ENCODE results near the gene AHSG. TPM values are rescaled to one million over a fixed set of nuclear protein-coding genes. Genes with fewer than 3 reads are reported as not detected.

AHSG gene
- total RNA-seq, 1 donor from 2014 or later = not detected

DNA sequence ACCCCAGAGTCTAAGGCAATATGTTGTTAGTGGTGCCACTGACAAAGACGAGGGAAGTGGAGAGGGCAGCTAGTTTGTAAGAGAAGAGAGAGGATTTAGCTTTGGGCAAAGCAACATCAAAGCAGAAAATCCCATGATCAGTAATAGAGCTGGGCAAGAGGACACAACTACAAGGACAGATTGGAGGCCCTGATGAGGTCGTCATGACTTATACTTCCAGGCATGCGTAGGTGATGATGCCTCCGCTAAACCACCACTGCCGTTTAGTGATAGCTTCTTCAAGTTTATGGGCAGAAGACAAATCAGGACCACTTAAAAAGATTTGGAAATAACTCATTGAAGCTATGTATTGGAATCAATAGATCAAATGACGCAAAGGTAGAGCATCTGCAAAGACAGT is 55.6 kb downstream of the AHSG start:
- Histone ChIP-seq H3K9me3 (ENCODE audit: insufficient read depth, low read depth, low read length) (no peaks in the 10 kb centered on the region), H3K4me2 (ENCODE audit: low read length) (no peak overlapping the region), H3K4me1 (ENCODE audit: insufficient read depth, low read length) (no peaks in the 10 kb centered on the region), H2AFZ (ENCODE audit: low read depth, low read length) (no peak overlapping the region), H3K36me3 (ENCODE audit: insufficient read depth, low read length) (no peaks in the 10 kb centered on the region), H3K27ac (ENCODE audit: low read depth, low read length) (no peak overlapping the region), H3K9ac (ENCODE audit: low read length) (no peak overlapping the region), H3K27me3 (ENCODE audit: insufficient read depth, low read length) (peaks cover 13% of the 10 kb centered on the region), H4K20me1 (ENCODE audit: insufficient read depth, low read length) (no peaks in the 10 kb centered on the region), H3K4me3 (ENCODE audit: insufficient read depth, low read depth, low read length) (no peak overlapping the region), H3K79me2 (ENCODE audit: insufficient read depth, low read length) (no peaks in the 10 kb centered on the region)
- Mint-ChIP-seq H3K27me3 (ENCODE audit: low read depth, unreplicated experiment) (peaks cover 9% of the 10 kb centered on the region), H3K27ac (ENCODE audit: unreplicated experiment) (no peak overlapping the region), H3K9me3 (ENCODE audit: unreplicated experiment) (no peaks in the 10 kb centered on the region), H3K36me3 (ENCODE audit: low read depth, unreplicated experiment) (no peaks in the 10 kb centered on the region), H3K4me1 (ENCODE audit: low read depth, unreplicated experiment) (peaks cover 6% of the 10 kb centered on the region), H3K4me3 (ENCODE audit: unreplicated experiment) (no peak overlapping the region)
- DNase-seq (ENCODE audit: low read depth) (no peak), FAIRE-seq (no peak)
- TF ChIP-seq CTCF (IDR thresholded peaks at IDR 0.05; ENCODE audit: insufficient read depth, low read depth, low read length) (no peak), EZH2 (IDR thresholded peaks at IDR 0.05; ENCODE audit: insufficient read depth, low read length) (no peak)

GRCh38 chr3:186669378-186670084 is 56.7 kb downstream of the AHSG start:
- FAIRE-seq = no peak
- H3K36me3 Mint-ChIP-seq (ENCODE audit: low read depth, unreplicated experiment) = no peaks in the 10 kb centered on the region
- no peak for DNase-seq (ENCODE audit: low read depth)
- no peaks in the 10 kb centered on the region for H3K9me3 Mint-ChIP-seq (ENCODE audit: unreplicated experiment)
- Histone ChIP-seq H3K4me2 (ENCODE audit: low read length) (no peak overlapping the region), H3K9me3 (ENCODE audit: insufficient read depth, low read depth, low read length) (no peaks in the 10 kb centered on the region), H3K4me3 (ENCODE audit: insufficient read depth, low read depth, low read length) (no peak overlapping the region), H2AFZ (ENCODE audit: low read depth, low read length) (no peak overlapping the region), H3K79me2 (ENCODE audit: insufficient read depth, low read length) (no peaks in the 10 kb centered on the region), H4K20me1 (ENCODE audit: insufficient read depth, low read length) (no peaks in the 10 kb centered on the region), H3K9ac (ENCODE audit: low read length) (no peak overlapping the region), H3K27ac (ENCODE audit: low read depth, low read length) (no peak overlapping the region), H3K36me3 (ENCODE audit: insufficient read depth, low read length) (no peaks in the 10 kb centered on the region), H3K27me3 (ENCODE audit: insufficient read depth, low read length) (peaks cover 15% of the 10 kb centered on the region), H3K4me1 (ENCODE audit: insufficient read depth, low read length) (no peaks in the 10 kb centered on the region)
- no peak overlapping the region for H3K27ac Mint-ChIP-seq (ENCODE audit: unreplicated experiment)
- H3K4me3 Mint-ChIP-seq (ENCODE audit: unreplicated experiment) = no peak overlapping the region
- TF ChIP-seq EZH2 (IDR thresholded peaks at IDR 0.05; ENCODE audit: insufficient read depth, low read length) = no peak
- no peak for TF ChIP-seq CTCF (IDR thresholded peaks at IDR 0.05; ENCODE audit: insufficient read depth, low read depth, low read length)
- peaks cover 15% of the 10 kb centered on the region for H3K27me3 Mint-ChIP-seq (ENCODE audit: low read depth, unreplicated experiment)
- peaks cover 6% of the 10 kb centered on the region for H3K4me1 Mint-ChIP-seq (ENCODE audit: low read depth, unreplicated experiment)

- Histone ChIP-seq H3K79me2 (ENCODE audit: insufficient read depth, low read length) (no peaks in the 10 kb centered on the region), H2AFZ (ENCODE audit: low read depth, low read length) (no peak overlapping the region), H3K4me1 (ENCODE audit: insufficient read depth, low read length) (no peaks in the 10 kb centered on the region), H3K36me3 (ENCODE audit: insufficient read depth, low read length) (no peaks in the 10 kb centered on the region), H3K27me3 (ENCODE audit: insufficient read depth, low read length) (peaks cover 15% of the 10 kb centered on the region), H3K4me2 (ENCODE audit: low read length) (no peak overlapping the region), H3K9ac (ENCODE audit: low read length) (no peak overlapping the region), H3K27ac (ENCODE audit: low read depth, low read length) (no peak overlapping the region), H3K4me3 (ENCODE audit: insufficient read depth, low read depth, low read length) (no peak overlapping the region), H4K20me1 (ENCODE audit: insufficient read depth, low read length) (no peaks in the 10 kb centered on the region), H3K9me3 (ENCODE audit: insufficient read depth, low read depth, low read length) (no peaks in the 10 kb centered on the region)
- DNase-seq (ENCODE audit: low read depth) = no peak
- H3K27ac Mint-ChIP-seq (ENCODE audit: unreplicated experiment) = no peak overlapping the region
- peaks cover 6% of the 10 kb centered on the region for H3K4me1 Mint-ChIP-seq (ENCODE audit: low read depth, unreplicated experiment)
- no peaks in the 10 kb centered on the region for H3K9me3 Mint-ChIP-seq (ENCODE audit: unreplicated experiment)
- no peak for TF ChIP-seq CTCF (IDR thresholded peaks at IDR 0.05; ENCODE audit: insufficient read depth, low read depth, low read length)
- no peak for TF ChIP-seq EZH2 (IDR thresholded peaks at IDR 0.05; ENCODE audit: insufficient read depth, low read length)
- FAIRE-seq = no peak
- H3K36me3 Mint-ChIP-seq (ENCODE audit: low read depth, unreplicated experiment) = no peaks in the 10 kb centered on the region
- no peak overlapping the region for H3K4me3 Mint-ChIP-seq (ENCODE audit: unreplicated experiment)
- H3K27me3 Mint-ChIP-seq (ENCODE audit: low read depth, unreplicated experiment) = peaks cover 19% of the 10 kb centered on the region
Measured at GRCh38 chr3:186670155-186670554, 57.3 kb downstream of the AHSG start.

All from astrocyte (in vitro differentiated cells and primary cell).